GM21515 (cell line): Measurements from ENCODE around the gene WDR5.

Experiments used
- ATAC-seq: cut with Tn5 transposase; IDR thresholded peaks from one replicate; pipeline ENCODE4 v1.9.1; 2021; ENCODE audit not compliant: unreplicated experiment

WDR5 gene

DNA sequence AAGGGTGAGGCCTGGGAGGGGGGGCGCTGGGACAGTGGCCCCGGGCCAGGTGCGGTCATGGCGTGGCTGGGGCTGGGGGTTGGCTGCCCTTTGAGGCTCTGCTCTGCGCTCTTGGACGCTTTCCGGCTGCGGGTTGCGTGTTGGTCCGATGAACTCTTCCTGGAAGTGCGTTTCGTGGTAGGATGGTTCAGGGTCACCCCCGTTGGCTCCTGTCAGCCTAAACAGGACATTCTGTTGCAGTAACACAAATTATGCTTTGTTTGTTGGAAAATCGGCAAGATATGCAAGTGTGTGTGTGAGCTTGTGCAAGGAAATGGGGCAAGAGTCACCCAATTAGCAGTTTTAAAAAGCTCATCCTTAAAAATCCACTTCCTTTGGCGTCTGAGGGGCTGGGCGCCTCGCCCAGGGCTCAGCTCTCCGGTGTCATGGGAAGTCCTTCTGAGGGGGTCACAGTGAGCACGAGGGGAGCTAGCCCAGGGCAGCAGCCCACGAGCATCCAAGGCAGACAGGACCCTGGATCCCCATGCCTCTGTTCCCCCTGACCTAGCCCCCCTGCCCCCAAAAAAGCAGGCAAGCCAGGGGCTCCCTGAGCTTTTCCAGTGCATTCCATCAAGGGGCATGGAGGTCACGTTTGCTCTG, 50.7 kb downstream of the WDR5 start:
- ATAC-seq: no peak

DNA sequence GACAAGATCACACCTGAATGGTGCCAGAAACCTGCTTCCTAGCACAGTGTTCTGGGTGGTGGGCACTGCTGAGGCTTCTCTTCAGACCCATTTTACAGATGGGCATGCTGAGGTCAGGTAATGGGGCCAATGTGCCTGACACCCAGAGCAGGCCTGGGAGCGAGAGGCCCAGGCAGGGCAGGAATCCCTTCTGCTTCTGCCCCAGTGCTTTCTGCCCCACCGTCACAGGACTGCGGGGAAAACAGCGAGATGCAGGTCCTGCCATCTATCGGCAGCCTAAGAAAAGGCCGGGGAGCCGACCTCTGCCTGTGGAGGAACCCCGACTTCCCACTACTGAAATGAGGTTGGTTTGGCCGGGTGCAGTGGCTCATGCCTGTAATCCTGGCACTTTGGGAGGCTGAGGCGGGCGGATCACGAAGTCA, 51.2 kb downstream of the WDR5 start:
- no peak for ATAC-seq

DNA sequence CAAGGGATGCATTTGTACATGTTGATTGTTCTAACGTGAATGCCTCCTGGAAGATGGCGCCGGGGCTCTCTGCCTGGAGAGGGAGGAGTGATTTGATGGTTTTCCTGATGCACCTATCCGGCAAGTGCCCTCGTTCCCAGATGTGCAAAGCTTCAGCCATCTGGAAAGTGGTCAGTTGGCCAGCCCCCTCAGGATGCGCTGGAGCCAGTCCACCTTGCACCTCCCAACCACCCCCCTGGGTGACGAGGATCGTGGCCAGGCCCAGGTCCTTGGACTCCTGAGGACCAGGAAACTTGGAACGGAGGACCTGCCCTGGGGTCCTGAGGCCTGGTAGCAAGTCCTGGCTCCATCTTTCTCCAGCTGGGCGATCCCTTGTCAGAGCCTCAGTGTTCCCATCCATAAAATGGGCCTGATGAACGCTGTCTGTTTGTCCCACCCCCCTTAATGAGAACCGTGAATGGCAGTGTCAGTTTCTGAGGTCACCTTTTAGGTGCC, 52.1 kb downstream of the WDR5 start:
- ATAC-seq: no peak

DNA sequence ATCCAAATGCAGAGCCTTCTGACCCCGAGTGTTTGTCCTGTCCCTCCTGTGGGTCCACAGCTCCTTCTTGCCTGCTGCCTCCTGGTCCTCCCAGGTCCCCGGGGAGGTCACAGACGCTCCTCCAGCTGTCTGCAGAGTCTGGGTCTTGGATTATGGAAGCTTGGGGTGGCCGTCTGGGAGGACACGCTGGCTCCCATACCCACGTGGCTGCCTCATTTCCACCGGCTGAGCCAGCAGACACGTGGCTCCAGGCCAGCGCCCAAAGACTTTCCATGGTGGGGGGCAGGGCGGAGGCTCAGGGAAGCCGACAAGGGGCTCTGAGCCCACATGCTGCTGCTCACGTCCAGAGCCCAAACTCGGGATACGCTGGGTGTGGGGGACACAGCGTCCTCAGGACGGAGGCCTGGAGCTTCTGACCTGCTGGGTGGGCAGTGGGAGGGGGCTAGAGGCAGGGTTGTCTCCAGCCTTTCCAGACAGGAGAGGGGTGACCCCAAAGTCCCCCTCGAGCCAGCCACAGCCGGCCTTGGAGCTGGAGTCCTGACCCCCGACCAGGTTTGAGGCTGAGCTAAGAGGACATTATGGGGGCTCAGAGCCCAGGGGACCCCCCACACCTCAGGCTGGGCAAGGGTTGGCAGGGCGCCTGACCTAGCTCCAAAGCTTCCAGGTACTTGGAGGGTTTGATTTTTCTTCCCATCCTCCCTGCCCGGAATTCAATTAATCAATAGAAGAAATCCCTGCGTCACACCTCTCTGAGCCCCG, 52.7 kb downstream of the WDR5 start:
- no peak for ATAC-seq

DNA sequence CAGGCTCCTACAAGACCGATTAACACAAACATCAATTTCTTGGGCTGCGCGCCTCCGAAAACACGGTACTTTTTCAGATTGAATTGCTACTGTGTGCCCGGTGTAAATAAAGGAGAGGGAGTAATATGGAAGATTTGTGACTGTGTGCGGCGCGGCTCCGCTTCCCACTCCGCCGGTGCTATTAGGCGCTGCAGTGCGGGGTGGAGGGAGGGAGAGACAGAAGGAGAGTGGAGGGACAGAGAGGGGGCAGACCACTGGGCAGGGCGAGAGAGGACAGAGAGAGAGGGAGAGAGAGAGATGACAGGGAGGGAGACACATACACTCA, 53.2 kb downstream of the WDR5 start:
- ATAC-seq: no peak

DNA sequence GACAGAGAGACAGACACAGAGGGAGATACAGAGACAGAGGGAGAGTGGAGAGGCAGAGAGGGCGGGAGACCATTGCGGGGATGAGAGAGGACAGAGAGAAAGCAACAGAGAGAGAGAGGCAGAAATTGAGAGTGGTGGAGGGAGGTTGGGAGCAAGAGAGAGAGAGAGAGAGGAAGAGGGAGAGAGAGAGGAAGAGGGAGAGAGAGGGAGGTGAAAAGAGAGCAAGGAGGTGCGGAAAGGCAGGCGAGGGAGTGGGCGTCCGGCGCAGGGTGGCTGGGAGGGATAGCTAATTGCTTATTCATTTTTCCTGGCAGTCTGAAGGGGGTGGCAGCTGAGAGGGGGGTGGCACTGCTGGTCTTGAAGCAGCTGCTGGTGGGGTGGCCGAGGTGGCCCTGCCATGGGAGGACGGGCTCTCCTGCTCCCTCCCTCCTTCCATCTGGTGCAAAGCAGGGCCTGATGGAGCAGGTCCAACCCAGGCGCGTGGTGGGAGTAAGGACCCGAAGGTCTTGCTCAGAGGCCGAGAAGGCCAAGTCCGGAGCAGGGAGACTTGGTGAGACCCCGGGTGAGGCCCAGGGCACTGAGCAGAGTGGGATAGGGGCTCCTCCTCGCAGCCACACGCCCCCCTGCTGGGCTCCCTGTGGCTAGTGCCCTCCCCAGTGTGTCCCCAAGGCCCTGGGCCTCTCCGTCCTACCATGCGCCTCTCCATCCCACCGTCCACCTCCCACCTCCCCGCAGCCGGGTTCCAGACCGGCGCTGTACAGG, 53.8 kb downstream of the WDR5 start:
- no peak for ATAC-seq

DNA sequence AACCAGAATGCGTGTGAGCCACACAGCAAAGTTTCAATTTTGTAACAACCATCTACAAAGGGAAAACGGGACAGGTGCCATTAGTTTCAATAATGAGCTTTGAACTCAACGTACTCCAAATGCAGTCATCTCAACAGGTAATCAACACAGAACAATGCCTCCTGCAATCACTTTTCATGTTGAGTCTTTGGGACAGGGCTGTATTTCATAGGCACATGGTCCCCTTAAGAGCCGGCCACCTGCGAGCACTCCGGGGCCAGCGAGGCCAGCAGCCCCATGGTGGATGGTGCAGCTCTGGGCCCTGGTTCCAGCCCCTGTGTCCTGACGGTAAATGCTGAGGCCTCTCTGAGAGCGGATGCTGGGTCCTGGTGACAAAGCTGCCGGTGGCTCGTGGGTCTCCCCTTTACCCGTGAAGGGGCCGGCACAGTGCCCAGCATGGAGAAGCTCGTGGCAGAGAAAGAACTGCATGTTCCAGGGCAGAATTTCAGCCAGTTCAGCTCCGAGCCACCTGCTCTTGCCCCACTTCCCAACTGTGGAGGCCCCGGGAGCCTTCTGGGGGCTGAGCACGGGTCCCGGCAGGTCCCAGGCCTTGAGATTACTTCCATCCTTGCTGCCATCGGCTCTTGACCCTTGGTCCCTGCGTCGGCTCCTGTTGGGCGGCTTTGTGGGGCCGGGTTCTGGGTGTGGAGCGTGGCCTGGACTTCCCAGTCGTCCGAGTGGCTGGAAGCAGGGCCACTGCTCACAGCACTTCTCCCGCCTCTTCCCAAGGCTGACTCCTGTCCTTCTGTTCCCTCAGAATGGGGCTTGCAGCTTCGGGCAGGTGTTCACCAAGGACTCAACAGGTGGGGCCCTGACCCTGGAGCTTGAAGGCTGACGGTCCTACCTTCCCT, 54.6 kb downstream of the WDR5 start:
- ATAC-seq: no peak

DNA sequence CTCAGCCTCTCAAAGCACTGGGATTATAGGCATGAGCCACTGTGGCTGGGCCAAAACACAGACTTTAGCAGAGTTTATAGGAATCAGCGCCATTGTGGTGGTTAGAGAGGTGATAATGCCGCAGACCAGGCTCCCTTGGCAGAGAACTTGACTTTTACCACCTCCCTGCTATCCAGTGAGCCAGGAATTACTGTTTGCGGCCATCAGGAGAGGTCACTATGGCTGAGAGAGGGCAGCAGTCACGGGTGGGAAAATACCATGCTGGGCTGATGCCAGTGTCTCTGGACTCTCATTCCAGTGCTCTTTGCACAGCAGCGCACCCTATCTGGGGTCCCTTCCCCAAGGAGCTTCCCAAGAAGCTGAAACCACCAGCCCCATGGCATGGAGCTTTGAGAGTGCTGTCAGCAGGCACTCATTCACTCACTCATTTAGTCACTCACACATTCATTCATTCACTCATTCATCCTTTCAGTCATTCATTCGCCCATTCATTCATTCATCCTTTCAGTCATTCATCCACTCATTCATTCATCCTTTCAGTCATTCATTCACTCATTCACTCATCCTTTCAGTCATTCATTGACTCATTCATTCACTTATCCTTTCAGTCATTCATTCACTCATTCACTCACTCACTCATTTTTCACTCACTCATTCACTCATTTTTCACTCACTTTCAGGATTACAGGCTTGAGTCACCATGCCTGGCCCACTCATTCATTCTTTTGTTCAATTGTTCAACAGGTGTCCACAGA, 55.8 kb downstream of the WDR5 start:
- ATAC-seq: no peak

DNA sequence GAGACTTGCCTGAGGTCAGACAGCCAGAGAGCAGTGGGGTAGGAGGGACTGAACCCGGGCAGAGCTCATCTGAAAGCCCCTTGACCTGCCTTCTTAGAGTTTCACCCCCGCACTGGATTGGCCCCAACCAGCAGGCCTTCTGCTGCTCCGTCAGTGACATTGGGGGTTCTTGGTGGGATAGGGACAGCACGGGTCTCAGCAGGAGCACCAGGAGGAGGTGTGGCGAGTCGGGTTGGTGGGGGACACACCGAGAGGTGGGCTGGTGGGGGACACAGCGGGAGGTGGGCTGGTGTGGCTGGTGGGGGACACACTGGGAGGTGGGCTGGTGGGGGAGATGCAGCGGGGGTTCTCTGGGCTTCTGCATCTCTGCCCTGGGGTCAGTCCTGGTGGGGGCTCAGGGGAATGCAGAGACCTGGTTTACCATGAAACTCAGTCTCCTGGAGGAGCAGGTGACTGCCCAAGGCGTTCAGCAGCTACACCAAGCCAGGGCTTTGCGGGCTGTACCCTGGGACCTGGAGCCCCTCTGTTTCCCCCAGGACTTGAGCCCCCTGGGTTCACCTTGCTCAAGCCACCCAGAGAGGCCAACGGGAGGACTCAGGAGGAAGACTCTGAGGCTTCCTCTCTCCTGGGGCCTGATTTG, 56.5 kb downstream of the WDR5 start:
- no peak for ATAC-seq

DNA sequence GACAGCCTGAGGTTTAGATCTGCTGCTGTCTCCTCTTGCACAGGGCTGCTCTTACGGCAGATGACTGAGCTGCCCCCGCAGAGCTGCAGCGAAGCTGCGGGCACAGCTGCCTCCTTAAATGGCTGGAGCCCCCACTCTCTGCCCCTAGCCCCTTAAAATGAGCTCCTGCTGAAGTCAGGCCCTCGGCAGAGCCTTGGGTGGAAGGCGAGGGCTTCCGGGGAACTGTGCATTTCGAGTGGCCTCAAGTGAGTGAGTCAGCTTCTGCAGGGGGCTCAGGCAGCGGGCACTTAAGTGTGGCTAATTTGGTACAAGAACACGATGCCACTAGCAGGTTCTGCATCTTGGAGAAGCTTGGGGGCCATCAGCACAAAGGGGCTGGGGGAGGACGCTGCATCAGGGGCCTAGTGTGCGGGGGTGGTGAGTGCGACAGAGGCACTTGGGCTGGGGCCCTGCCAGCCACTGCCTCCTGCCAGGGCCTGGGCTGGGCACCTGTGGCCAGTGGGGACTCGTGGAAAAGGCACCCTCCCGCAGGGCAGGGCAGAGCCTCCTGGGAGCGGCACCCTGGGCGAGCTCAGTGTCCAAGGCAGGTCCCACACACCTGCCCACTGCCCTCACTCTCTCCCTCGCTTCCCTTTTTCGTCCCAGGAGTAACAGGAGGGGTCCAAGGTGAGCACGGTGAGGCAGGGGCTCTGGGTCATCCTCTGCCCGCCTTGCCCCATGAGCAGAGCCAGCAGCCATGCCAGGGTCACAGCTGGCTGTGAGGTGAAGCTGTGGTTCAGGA, 57.3 kb downstream of the WDR5 start:
- ATAC-seq: no peak

DNA sequence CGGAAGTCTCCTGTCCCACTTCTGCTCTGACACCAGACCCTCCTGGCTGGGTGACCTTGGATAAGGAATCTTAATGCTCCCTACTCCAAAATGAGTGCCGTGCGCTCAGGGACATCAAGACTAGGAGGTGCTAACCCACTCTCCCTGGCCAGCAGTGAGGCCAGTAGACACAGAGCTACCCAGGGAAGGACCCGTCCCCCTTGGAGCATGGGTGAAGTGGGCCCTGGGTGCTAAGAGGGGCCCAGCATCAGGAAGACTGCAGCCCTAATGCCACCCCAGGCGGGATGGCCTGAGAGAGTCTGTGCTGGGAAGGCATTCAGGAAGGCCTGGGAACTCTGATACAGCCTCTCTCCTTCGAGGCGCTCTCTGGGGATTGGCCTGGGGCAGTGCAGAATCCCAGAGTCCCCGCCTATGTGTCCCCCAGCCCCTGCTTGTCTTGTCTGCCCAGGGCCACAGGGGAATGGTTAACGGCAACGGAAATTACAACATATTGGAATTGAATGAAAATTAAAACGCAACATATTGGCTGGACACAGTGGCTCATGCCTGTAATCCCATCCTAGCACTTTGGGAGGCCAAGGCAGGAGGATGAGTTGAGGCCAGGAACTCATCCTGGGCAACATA, 58.1 kb downstream of the WDR5 start:
- ATAC-seq: no peak

DNA sequence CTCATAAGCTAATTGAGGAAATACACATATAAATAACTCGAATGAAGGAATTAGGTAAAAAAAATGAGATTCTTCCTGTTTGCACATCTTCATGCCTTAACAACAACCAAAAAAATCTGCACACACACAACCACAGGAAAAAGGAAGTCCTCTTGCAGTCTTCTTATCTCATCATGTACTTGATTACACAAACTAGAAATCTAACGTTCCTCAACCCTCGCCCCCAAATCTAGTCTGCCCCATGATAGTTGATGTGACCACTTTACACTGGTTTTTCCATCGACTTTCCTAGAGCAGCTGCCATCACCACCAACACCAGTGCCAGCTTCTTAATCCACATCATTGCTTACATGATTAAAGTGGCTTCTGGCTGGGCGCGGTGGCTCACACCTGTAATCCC, 59.7 kb downstream of the WDR5 start:
- ATAC-seq: no peak

DNA sequence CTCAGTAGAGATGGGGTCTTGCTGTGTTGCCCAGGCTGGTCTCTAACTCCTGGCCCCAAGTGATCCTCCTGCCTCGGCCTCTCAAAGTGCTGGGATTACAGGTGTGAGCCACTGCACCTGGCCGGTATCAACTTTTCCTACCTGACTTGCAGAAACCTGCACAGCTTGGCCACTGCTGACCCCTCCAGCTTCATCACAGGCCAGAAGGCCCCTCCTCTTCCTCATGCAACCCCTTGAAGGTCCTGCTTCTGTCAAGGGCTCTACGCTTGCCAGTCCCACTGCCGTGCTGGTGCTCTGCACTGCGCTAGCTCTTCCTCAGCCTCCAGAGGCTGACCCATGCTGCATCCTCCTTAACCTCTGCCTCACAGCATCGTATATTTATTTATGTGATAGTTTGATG, 61.0 kb downstream of the WDR5 start:
- ATAC-seq: no peak

DNA sequence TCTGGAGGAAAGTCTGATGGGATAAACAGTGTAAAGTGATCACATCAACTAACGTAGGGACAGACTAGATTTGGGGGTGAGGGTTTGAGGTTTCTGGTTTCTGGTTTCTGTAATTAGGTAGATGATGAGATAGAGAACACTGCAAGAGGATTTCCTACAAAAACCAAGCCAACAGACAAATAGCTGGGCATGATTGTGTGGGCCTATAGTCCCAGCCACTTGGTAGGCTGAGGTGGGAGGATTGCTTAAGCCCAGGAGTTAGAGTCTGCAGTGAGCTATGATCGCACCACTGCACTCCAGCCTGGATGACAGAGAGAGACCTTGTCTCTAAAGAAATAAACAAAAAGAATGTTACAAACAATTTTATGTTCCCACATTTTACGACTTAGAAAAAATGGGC, 62.9 kb downstream of the WDR5 start:
- ATAC-seq: no peak

DNA sequence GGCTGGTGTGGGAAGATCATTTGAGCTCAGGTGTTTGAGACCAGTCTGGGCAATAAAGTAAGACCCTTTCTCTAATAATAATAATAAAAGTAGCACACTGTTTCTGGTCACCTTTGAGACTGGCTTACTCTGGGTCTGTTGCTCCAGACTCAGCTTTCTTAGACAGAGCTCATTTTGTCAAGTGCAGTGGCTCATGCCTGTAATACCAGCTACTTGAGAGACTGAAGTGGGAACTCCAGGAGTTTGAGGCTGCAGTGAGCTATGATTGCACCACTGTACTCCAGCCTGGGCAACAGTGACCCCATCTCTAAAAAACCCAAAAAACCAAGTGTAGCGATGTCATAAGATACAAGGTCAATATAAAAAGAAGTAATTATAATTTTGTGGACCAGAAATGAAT, 64.8 kb downstream of the WDR5 start:
- no peak for ATAC-seq

DNA sequence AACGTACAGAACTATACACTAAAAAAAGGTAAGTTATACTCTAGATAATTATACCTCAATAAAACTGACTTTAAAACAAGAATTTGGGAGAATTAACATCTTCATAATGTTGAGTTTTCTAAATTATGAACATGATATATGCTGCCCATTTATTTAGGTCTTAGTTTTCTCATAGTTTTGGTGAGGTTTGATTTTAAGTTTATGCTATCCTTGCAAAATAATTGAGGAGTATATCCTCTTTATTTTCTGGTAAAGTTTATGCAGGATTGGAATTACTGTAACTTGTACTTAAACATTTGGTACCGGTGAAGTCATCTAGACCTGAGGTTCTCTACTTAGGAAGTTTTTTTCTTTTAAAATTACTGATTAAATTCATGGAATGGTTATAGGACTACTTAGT, 67.3 kb downstream of the WDR5 start:
- ATAC-seq: no peak

DNA sequence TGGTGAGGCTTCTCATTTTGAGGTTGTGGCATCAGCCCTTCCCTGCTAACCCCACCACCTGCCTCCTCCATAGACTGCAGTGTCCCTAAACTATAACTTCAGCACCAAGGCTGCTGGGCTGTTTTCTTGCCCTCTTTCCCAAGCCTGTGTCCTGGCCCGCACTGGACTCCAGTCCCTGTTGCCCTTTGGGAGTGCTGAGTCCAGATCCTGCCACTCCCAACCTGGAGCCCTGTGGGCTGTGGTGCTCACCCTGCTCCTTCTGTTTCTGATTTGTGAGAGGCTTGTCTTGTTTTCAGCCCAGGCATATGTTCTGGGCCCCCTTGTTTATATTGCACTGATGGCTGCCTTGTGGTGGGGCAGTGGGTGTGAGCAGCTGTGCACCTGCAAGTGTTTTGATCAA, 68.2 kb downstream of the WDR5 start:
- ATAC-seq: no peak

DNA sequence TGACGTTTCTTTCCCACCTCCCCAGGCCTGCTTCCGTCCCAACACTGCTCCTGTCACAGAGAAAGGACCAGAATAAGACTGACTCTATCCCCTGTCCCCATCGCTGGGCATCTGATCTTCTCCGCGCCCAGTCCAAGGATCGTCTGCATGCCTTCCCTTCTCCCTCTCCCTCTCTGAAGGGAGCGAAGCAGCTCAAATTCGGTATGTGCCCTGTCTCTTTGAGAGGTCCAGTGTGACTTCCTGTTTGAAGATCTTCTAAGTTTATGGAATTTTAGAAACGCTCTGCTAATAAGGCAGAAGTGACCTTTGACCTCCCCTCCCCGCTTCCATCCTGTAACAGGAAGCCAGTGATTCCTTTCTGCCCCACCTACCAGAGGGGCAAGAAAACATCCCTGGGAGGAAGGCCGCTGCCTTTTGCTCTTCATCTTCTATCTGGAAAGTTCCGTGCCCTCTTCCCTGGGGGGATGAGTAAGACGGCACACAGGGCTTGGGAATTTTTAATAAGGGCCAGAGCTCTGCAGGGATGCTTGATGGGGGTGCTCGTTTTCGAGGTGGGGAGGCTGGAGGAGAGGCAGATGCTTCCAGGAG, 69.2 kb downstream of the WDR5 start:
- ATAC-seq: no peak
